ENCODE data around the gene TBX4.

The TBX4 gene

GRCh38 chr17:61461967-61462718, 9.9 kb downstream of the TBX4 start:
- no peak for DNase-seq (ENCODE audit: low spot score)
- in situ Hi-C loops (cut with MboI; ENCODE audit: low pct_unique_long_range_greater_than_20kb, low sequenced_read_pairs, unreplicated experiment): no loop called here
- TF ChIP-seq CTCF (IDR thresholded peaks at IDR 0.05; ENCODE audit: extremely low read depth, insufficient read depth, missing control alignments): no peak

GRCh38 chr17:61462719-61463315, 10.6 kb downstream of the TBX4 start:
- in situ Hi-C loops (cut with MboI; ENCODE audit: low pct_unique_long_range_greater_than_20kb, low sequenced_read_pairs, unreplicated experiment): no loop called here
- no peak for TF ChIP-seq CTCF (IDR thresholded peaks at IDR 0.05; ENCODE audit: extremely low read depth, insufficient read depth, missing control alignments)
- DNase-seq (ENCODE audit: low spot score): no peak

- in situ Hi-C loops (cut with MboI; ENCODE audit: low pct_unique_long_range_greater_than_20kb, low sequenced_read_pairs, unreplicated experiment): no loop called here
- TF ChIP-seq CTCF (IDR thresholded peaks at IDR 0.05; ENCODE audit: extremely low read depth, insufficient read depth, missing control alignments): peak; percentile 7
- no peak for DNase-seq (ENCODE audit: low spot score)
These were observed 11.3 kb downstream of the TBX4 start for GRCh38 chr17:61463316-61464129.

GRCh38 chr17:61464130-61464842, 12.1 kb downstream of the TBX4 start:
- DNase-seq (ENCODE audit: low spot score): no peak
- in situ Hi-C loops (cut with MboI; ENCODE audit: low pct_unique_long_range_greater_than_20kb, low sequenced_read_pairs, unreplicated experiment): no loop called here
- TF ChIP-seq CTCF (IDR thresholded peaks at IDR 0.05; ENCODE audit: extremely low read depth, insufficient read depth, missing control alignments): no peak

GRCh38 chr17:61464843-61465180, 12.6 kb downstream of the TBX4 start:
- in situ Hi-C loops (cut with MboI; ENCODE audit: low pct_unique_long_range_greater_than_20kb, low sequenced_read_pairs, unreplicated experiment): no loop called here
- no peak for TF ChIP-seq CTCF (IDR thresholded peaks at IDR 0.05; ENCODE audit: extremely low read depth, insufficient read depth, missing control alignments)

GRCh38 chr17:61465550-61466237, 13.5 kb downstream of the TBX4 start:
- no peak for TF ChIP-seq CTCF (IDR thresholded peaks at IDR 0.05; ENCODE audit: extremely low read depth, insufficient read depth, missing control alignments)
- DNase-seq (ENCODE audit: low spot score): no peak
- in situ Hi-C loops (cut with MboI; ENCODE audit: low pct_unique_long_range_greater_than_20kb, low sequenced_read_pairs, unreplicated experiment): no loop called here

More at GRCh38 chr17:61464843-61465180, 12.6 kb downstream of the TBX4 start:
- DNase-seq (ENCODE audit: low spot score): no peak
